HepG2 (cell line): ENCODE data around the gene CTDSP1. TPM values are rescaled to one million over a fixed set of nuclear protein-coding genes. Genes with fewer than 3 reads are reported as not detected.
A peak's percentile ranks its signal among the peaks of the same experiment; 100 is the strongest.

Experiments used
- BRCA1 ChIP-seq: sonication (generic); formaldehyde crosslinking; IDR thresholded peaks from 2 replicates; pipeline ENCODE4 v1.4.0; 2020; ENCODE audit warnings: missing genetic modification reagents
- CREBL2 ChIP-seq: sonication (generic); formaldehyde crosslinking; IDR thresholded peaks from 2 replicates; pipeline ENCODE4 v1.8.1; 2023; ENCODE audit warnings: missing genetic modification reagents, mild to moderate bottlenecking, borderline replicate concordance
- DNMT3B ChIP-seq: conservative IDR thresholded peaks from 2 replicates; pipeline ENCODE4 v1.6.1; 2016; ENCODE audit warnings: missing biosample characterization, control low read depth
- EED ChIP-seq: sonication (generic); formaldehyde crosslinking; IDR thresholded peaks from 2 replicates; pipeline ENCODE4 v1.5.0; 2020; ENCODE audit warnings: mild to moderate bottlenecking, missing genetic modification reagents
- GPN1 ChIP-seq: sonication (generic); formaldehyde crosslinking; IDR thresholded peaks from 2 replicates; pipeline ENCODE4 v1.5.1; 2020; ENCODE audit warnings: missing genetic modification reagents, borderline replicate concordance
- HNRNPL ChIP-seq: fragments of 200-400 bp; formaldehyde crosslinking; IDR thresholded peaks from 2 replicates; pipeline ENCODE4 v1.6.1; 2017; ENCODE audit warnings: mild to moderate bottlenecking, low read depth, low read length
- JUNB ChIP-seq: sonication (generic); formaldehyde crosslinking; IDR thresholded peaks from 2 replicates; pipeline ENCODE4 v1.8.0; 2022; ENCODE audit warnings: missing genetic modification reagents, mild to moderate bottlenecking, borderline replicate concordance
- MATR3 ChIP-seq: sonication (generic); formaldehyde crosslinking; IDR thresholded peaks from 2 replicates; pipeline ENCODE4 v1.4.0; 2020; ENCODE audit warnings: missing genetic modification reagents
- THAP7 ChIP-seq: sonication (generic); formaldehyde crosslinking; IDR thresholded peaks from 2 replicates; pipeline ENCODE4 v1.8.1; 2023; ENCODE audit warnings: mild to moderate bottlenecking, missing genetic modification reagents
- ZBTB25 ChIP-seq: IDR thresholded peaks from 2 replicates; pipeline ENCODE4 v1.6.1; 2018; ENCODE audit warnings: missing genetic modification reagents
- ZEB1 ChIP-seq: IDR thresholded peaks from 2 replicates; pipeline ENCODE4 v1.6.1; 2012; ENCODE audit warnings: mild to moderate bottlenecking, low read depth, inconsistent platforms; ENCODE audit not compliant: insufficient replicate concordance
- ZKSCAN1 ChIP-seq: fragments of 150-350 bp; IDR thresholded peaks from 2 replicates; pipeline ENCODE4 v1.6.1; 2014; ENCODE audit warnings: low read length
- ZMYM2 ChIP-seq: sonication (generic); formaldehyde crosslinking; IDR thresholded peaks from 2 replicates; pipeline ENCODE4 v1.8.0; 2022; ENCODE audit warnings: mild to moderate bottlenecking, missing genetic modification reagents
- ZNF318 ChIP-seq: sonication (generic); formaldehyde crosslinking; IDR thresholded peaks from 2 replicates; pipeline ENCODE4 v1.4.0; 2020; ENCODE audit warnings: mild to moderate bottlenecking, missing genetic modification reagents
- ZNF33A ChIP-seq: sonication (generic); formaldehyde crosslinking; IDR thresholded peaks from 2 replicates; pipeline ENCODE4 v1.5.1; 2020; ENCODE audit warnings: missing genetic modification reagents, mild to moderate bottlenecking, moderate library complexity, borderline replicate concordance
- ZNF382 ChIP-seq: sonication (generic); formaldehyde crosslinking; IDR thresholded peaks from 2 replicates; pipeline ENCODE4 v1.5.0; 2020; ENCODE audit warnings: missing genetic modification reagents, mild to moderate bottlenecking, borderline replicate concordance
- ZNF552 ChIP-seq: sonication (generic); formaldehyde crosslinking; IDR thresholded peaks from 2 replicates; pipeline ENCODE4 v1.9.0; 2022; ENCODE audit warnings: missing genetic modification reagents, mild to moderate bottlenecking, borderline replicate concordance
- ZNF589 ChIP-seq: sonication (generic); formaldehyde crosslinking; conservative IDR thresholded peaks from 2 replicates; pipeline ENCODE4 v1.8.0; 2022; ENCODE audit warnings: mild to moderate bottlenecking, moderate library complexity, missing genetic modification reagents
- ZNF724P ChIP-seq: sonication (generic); formaldehyde crosslinking; IDR thresholded peaks from 2 replicates; pipeline ENCODE4 v1.8.0; 2022; ENCODE audit warnings: missing genetic modification reagents, borderline replicate concordance
- ZSCAN30 ChIP-seq: sonication (generic); formaldehyde crosslinking; IDR thresholded peaks from 2 replicates; pipeline ENCODE4 v1.5.0; 2020; ENCODE audit warnings: mild to moderate bottlenecking, missing genetic modification reagents
- polyA plus RNA-seq, 8 experiments: library from polyadenylated mRNA; depleted of rRNA in 3 of 8; stranded (reverse) in 7 of 8; unstranded in 1 of 8; fragments of >200 nt; fragmentation: Illumina TruSeq in 4 of 8; extraction: Trizol in 4 of 8; gene quantifications; 2 replicates each; pipeline versions ENCODE4 v1.2.1 to v1.2.3, GENCODE V29; 2011 to 2016; ENCODE audit warnings: low read depth in 4 of 8, missing spikeins in 1 of 8, mixed read lengths in 1 of 8; ENCODE audit not compliant: insufficient read depth in 1 of 8
- total RNA-seq, 5 experiments: library from RNA; depleted of rRNA; stranded (reverse); fragments of >200 nt; fragmentation: Illumina TruSeq; extraction: Trizol; gene quantifications; 2 replicates each; pipeline ENCODE4 v1.2.3, GENCODE V29; 2016; ENCODE audit warnings: low read depth in 1 of 5

The CTDSP1 gene
- total and polyA plus RNA-seq, 2 of the 13 experiments (the other 11 are each of a cell fraction or from before 2014, with no cell fraction given) = 91.0 to 268 TPM

- no peak for TF ChIP-seq ZNF318 (CRISPR knock-in tag)
- TF ChIP-seq MATR3 (CRISPR knock-in tag) = no peak
- peak; percentile 59; the same call in 1 of the 2 replicates for TF ChIP-seq HNRNPL
- TF ChIP-seq BRCA1 = peak; percentile 27; the same call in 1 of the 2 replicates
- TF ChIP-seq ZNF552 (CRISPR knock-in tag) = no peak; the same call in 1 of the 2 replicates
- TF ChIP-seq ZNF589 (CRISPR knock-in tag) = no peak
- TF ChIP-seq GPN1 (CRISPR knock-in tag) = no peak
- no peak; the same call in none of the 2 replicates for TF ChIP-seq ZBTB25 (CRISPR knock-in tag)
- peak; percentile 79; the same call in 1 of the 2 replicates for TF ChIP-seq ZNF724P (CRISPR knock-in tag)
- TF ChIP-seq JUNB (CRISPR knock-in tag) = no peak
- peak; percentile 91; the same call in 1 of the 2 replicates for TF ChIP-seq THAP7 (CRISPR knock-in tag)
- 0 out of 2 replicates have a peak, but pooled peaks have one; percentile 26 for TF ChIP-seq DNMT3B
- TF ChIP-seq CREBL2 (CRISPR knock-in tag) = no peak
- TF ChIP-seq ZEB1 = peak; percentile 99
- TF ChIP-seq ZKSCAN1 = no peak
- TF ChIP-seq EED (CRISPR knock-in tag) = no peak
- peak; percentile 71; the same call in 1 of the 2 replicates for TF ChIP-seq ZNF33A
- no peak for TF ChIP-seq ZNF382 (CRISPR knock-in tag)
- 0 out of 2 replicates have a peak, but pooled peaks have one; percentile 28 for TF ChIP-seq ZSCAN30 (CRISPR knock-in tag)
- TF ChIP-seq ZMYM2 (CRISPR knock-in tag) = no peak
These were observed 19.2 kb downstream of the CTDSP1 start, which contains the start of gene VIL1 (continued) for GRCh38 chr2:218418717-218419458.
